SW 1271 (cell line): ENCODE data around the gene PLA1A.

Source experiments
- DNase-seq, 2 experiments: peaks; one replicate each; lab custom pipeline; 2025; lab: John Stamatoyannopoulos, UW

The PLA1A gene

GRCh38 chr3:119608405-119609000, 10.8 kb downstream of the PLA1A start:
- no peak for DNase-seq

- DNase-seq, result no peak
Observed at GRCh38 chr3:119609301-119609700, 11.6 kb downstream of the PLA1A start.

GRCh38 chr3:119611664-119612063, 14.0 kb downstream of the PLA1A start:
- no peak for DNase-seq

DNA sequence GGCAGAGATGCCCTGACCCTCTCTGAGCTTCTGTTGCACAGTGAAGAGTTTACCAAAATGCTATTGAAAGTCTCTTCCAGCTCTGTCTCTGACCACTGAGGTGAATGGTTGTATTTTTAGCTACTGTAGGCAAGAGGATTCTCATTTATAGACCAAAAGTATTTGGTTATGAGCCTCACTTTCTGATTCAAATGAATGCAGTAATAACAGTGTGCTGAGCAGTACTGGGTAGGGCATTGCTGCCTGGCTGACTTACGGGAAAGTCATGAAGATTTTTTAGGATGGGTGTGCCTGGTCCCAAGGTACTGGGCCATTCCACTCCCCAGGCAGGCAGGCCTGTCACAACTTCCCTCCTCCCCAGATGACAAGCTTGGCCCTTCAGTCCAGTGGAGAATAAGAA, 15.5 kb downstream of the PLA1A start:
- no peak for DNase-seq

- DNase-seq, result no peak
Observed at GRCh38 chr3:119613872-119614271, 16.2 kb downstream of the PLA1A start.

DNA sequence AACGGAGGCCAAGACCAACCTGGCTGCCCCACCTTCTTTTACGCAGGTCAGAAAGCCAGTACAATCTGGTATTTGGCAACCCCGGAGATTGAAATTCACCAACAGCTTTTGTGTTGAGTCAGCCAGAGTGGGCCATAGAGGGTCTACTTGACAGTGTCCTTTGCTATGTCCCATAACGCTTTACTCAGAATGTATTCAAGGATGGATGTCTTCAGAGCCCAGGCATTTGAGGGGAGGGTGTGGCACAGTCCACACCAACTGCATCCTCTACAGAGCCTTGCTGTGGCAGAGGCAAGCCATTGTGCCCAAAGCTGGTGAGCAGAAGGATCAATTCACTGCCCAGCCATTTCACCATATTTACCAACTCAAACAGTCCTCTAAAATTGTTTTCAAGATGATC, 18.4 kb downstream of the PLA1A start:
- no peak for DNase-seq

DNA sequence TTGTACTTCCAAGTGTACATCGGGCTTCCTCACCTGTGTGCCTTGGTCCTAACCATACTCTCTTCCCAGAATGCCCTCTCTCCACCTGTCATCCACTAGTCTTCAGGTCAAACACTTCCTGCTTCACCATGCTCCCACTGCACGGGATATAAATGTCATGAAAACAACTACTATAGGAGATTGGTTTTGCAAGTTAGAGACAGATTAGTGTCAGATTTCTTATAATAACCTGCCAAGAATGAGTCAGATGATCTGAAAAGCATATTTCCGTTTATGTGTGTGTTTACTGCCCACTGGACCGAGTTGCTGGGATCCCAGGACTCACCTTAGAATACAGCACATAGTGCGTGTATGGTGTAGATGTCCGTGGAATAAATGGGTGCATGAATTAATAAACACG, 21.4 kb downstream of the PLA1A start:
- no peak for DNase-seq

- no peak for DNase-seq
Observed at GRCh38 chr3:119620899-119621298, 23.2 kb downstream of the PLA1A start.

DNA sequence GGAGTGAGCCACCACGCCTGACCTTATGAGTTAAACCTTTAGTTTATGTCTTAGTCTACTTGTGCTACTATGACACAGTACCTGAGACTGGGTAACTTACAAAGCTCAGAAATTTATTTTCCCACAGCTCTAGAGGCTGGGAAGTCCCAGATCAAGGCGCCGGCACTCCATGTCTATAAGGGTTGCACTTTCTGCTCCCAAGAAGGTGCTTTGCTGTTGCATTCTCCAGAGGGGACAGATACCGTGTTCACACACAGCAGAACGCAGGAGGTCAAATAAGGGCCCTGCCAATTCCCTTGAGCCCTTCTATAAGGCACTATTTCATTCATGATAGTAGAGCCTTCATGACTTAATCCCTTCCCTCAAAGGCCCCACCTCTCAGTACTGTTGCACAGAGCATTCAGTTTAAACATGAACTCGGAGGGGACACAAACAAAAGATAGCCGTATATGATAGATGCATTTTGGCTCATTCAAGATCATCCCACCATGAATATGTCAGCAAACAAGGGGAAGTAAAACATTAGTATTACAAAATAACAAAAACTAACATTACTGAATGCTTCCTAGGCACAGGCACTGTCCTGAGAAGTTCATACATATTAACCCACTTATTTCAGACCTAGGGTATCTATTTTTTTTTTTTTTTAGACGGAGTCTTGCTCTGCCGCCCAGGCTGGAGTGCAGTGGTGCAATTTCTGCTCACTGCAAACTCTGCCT, 26.5 kb downstream of the PLA1A start:
- no peak for DNase-seq

GRCh38 chr3:119625451-119626153, 27.9 kb downstream of the PLA1A start:
- no peak for DNase-seq

- no peak for DNase-seq
Observed at GRCh38 chr3:119626196-119626595, 28.5 kb downstream of the PLA1A start.

DNA sequence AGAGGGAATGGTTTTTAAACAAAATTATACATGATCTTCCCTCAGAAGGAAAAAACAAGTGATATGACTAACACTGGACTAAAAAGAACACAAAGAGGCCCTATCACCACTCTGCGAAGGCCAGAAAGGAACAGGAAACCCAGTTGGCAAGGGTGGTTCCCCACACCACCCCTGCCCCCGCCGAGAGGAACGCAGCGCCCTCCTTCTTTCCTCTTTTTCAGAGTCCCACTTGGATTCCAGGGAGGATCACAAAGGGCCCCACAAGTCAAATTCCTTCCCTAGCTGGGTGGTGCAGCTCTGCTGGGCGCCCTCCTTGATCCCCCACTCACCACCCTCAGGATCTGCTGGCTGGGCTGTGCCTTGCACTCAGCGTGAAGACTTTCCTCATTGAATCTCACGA, 29.8 kb downstream of the PLA1A start:
- no peak for DNase-seq

DNA sequence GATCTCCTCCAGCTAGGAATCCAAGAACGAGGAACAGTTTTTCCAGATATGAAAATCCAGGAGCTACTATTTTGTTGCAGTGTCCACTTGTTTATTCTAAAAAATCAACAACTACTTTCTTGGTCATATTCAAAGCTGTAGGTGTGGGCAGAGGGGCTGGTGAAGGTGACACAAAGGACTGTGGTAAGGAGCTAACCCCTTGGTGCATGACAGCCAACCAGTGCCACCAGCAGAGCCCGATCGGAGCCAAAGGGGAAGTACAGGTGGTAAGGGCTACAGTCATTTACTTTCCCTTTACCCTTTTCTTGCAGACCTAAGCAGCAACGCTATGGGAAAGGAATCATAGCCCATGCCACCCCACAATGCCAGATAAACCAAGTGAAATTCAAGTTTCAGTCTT, 30.7 kb downstream of the PLA1A start:
- no peak for DNase-seq

- DNase-seq, result no peak
Observed at GRCh38 chr3:119628816-119629445, 31.2 kb downstream of the PLA1A start.

GRCh38 chr3:119630128-119630879, 32.6 kb downstream of the PLA1A start:
- no peak for DNase-seq

- DNase-seq, result no peak
Observed at GRCh38 chr3:119630880-119631329, 33.2 kb downstream of the PLA1A start.

GRCh38 chr3:119631516-119631915, 33.8 kb downstream of the PLA1A start:
- no peak for DNase-seq

- no peak for DNase-seq
Observed at GRCh38 chr3:119632216-119632615, 34.5 kb downstream of the PLA1A start.

GRCh38 chr3:119632829-119633228, 35.1 kb downstream of the PLA1A start:
- DNase-seq, result no peak

DNA sequence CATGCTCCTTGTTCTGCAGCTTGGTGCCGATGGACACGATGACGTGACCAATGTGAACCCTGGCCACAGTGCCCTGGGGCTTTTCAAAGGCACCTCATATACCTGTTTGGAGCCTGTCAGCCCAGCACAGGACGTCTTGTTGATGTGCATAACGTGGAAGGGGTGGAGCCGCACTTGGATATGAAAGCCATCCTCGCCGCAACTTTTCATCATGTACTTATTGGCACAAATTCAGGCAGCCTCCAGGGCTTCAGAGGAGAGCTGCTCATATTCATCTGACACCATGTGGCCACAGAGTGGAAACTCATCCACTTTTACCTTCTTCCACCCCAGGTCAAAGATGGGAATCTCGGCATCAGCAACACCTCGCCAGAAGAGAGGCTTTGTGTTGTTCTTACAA, 38.0 kb downstream of the PLA1A start:
- DNase-seq, result no peak

DNA sequence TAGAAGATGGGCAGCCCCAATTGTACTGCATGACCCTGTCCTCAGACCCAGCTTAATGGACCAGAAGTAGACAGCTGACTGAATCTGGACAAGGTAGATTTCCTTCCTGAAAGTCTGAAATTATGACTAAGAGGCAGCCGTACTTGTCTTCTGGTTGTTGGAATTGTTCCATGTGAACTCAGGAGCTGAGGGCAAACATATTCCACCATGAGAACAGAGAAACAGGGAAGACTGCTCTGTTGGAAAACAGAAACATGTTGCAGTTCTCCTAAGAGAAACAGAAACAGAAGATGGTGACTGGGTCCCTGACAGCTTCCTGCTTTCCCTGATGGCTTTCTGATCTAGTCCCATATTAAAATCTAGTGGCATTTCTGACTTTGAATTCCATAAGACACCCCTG, 38.6 kb downstream of the PLA1A start:
- no peak for DNase-seq
